ENCODE data around the gene ERMARD. TPM values are rescaled to one million over a fixed set of nuclear protein-coding genes. Genes with fewer than 3 reads are reported as not detected.

ERMARD gene
- total RNA-seq, 1 donor from 2014 or later = 25.4 TPM

DNA sequence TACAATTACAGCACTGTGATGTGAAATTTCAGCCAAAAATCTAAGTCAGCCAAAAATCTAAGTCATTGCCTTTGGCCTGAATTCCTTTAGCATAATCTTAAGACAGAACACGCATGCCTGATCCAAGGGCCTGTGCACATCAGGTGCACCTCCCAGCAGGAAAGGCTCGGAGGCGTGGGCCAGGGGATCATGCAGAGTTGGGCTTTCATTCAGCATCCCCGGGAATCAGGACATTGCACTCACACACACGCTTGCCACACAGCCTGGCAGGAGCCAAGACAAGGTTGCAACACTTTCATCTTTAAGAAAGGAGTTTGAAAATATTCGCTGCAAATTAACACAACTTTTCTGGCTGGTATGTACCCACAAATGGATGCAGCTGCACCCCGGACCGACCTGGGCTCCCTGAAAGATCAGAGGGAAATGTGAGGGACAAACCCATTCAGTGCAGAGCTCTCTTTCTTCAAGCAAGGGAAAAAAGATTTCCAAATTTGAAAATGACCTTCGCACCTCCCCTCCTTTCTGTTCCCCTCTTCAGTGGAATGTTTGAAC, 48.8 kb downstream of the ERMARD start:
- Histone ChIP-seq H3K4me3 (no peak overlapping the region), H3K27ac (no peak overlapping the region), H3K4me1 (peaks cover 18% of the 10 kb centered on the region), H3K9me3 (no peaks in the 10 kb centered on the region), H3K36me3 (no peaks in the 10 kb centered on the region), H3K27me3 (ENCODE audit: low read depth) (peaks cover 3% of the 10 kb centered on the region)
- TF ChIP-seq, protein P1, sequence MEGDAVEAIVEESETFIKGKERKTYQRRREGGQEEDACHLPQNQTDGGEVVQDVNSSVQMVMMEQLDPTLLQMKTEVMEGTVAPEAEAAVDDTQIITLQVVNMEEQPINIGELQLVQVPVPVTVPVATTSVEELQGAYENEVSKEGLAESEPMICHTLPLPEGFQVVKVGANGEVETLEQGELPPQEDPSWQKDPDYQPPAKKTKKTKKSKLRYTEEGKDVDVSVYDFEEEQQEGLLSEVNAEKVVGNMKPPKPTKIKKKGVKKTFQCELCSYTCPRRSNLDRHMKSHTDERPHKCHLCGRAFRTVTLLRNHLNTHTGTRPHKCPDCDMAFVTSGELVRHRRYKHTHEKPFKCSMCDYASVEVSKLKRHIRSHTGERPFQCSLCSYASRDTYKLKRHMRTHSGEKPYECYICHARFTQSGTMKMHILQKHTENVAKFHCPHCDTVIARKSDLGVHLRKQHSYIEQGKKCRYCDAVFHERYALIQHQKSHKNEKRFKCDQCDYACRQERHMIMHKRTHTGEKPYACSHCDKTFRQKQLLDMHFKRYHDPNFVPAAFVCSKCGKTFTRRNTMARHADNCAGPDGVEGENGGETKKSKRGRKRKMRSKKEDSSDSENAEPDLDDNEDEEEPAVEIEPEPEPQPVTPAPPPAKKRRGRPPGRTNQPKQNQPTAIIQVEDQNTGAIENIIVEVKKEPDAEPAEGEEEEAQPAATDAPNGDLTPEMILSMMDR (IDR thresholded peaks at IDR 0.05) = no peak
- ATAC-seq (peak in 1 of 2 donors; percentile 64), DNase-seq (no peak)
- intact Hi-C loops (cut with DNase I) = no loop called here

DNA sequence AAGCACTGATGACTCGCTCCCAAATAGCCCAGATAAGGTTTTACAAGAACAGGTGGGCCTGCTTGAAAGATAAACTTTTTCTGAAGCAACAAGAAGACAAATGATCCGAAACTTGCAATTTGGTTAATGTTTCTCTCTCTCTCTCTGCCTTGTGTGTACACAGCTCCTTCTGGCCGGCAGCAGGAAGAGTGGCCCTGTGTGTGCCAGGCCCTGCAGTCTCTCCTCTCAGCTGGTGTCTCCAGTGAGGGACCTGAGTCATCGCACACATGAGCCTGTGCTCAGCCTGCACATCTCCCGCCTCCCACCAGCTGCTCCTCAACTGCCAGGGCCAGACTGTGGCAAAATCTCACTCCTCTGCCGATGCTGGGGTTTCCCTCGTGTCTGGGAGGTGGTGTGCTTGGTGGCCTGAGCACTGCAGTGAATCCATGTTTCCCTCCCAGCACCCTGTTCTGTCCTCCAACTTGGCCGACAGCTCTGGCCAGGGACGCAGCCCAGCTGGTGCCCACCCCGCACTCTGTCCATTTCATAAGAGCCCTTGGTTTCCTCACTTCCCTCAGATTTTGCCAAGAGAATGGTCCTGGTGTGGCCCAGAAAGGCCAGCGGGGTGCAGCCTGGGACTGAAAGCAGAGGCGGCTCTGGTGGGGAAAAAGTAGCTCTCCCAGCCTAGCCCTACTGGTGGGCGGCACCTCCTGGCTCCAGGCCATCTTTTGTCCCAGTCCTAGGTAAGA, 49.4 kb downstream of the ERMARD start:
- ATAC-seq (peak; percentile 64 to 90), DNase-seq (no peak)
- Histone ChIP-seq H3K9me3 (no peaks in the 10 kb centered on the region), H3K4me1 (peaks cover 18% of the 10 kb centered on the region), H3K4me3 (no peak overlapping the region), H3K27ac (no peak overlapping the region), H3K27me3 (ENCODE audit: low read depth) (peaks cover 6% of the 10 kb centered on the region), H3K36me3 (no peaks in the 10 kb centered on the region)
- TF ChIP-seq, protein P1 (IDR thresholded peaks at IDR 0.05) = no peak
- intact Hi-C loops (cut with DNase I) = no loop called here

DNA sequence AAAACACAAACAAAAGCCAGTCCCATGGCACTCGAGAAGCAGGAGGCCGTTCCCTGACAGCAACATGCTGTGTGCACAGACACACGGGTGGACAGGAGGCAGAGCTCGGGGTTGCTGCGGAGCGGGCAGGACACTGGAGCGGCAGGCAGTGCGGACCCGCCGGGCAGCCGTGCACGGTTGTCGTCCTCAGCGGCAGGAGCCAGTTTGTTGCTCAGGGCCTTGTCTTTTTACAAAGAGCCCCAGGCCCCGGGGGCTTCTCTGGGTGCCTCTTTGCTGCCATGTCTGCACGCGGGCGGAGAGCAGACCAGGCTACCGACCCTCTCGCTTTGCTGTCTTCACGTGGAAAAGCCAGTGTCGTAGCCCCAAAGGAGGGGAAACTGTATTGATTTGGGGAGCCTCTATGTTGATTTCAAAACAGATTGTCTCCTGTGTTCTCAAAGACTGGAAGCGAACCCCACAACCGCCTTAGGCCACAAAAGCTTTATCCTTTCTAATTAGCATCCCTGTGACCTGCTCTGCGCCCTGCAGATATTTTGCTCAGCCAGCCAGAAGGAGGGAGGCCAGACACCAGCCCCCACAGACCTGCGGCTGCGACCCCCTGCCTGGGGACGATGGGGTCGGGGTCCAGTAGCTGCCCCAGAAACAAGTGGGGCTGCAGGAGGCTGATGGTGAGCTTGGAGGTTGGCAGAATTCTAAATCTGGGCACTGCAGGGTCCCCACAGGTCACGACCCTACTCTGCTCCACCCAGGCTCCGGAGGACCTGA, 50.2 kb downstream of the ERMARD start:
- intact Hi-C loops (cut with DNase I) = no loop called here
- Histone ChIP-seq H3K9me3 (no peaks in the 10 kb centered on the region), H3K27ac (no peak overlapping the region), H3K4me1 (peaks cover 18% of the 10 kb centered on the region), H3K4me3 (no peak overlapping the region), H3K36me3 (no peaks in the 10 kb centered on the region), H3K27me3 (ENCODE audit: low read depth) (peaks cover 9% of the 10 kb centered on the region)
- ATAC-seq (peak; percentile 5 to 10), DNase-seq (no peak)
- TF ChIP-seq, protein P1 (IDR thresholded peaks at IDR 0.05) = no peak

DNA sequence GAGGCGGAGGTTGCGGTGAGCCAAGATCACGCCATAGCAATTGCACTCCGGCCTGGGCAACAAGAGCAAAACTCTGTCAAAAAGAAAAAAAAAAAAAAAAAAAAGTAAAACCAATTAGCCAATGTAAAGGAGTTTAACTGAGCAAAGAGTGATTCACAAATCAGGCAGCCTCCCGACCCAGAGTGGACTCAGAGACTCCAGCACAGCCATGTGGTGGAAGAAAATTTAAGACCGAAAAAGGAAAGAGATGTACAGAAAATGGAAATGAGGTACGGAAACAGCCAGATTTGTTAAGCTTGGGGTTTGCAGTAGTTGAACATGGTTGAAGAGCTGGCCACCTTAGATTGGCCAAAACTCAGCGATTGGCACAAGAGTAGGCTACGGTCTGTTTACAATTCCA, 51.4 kb downstream of the ERMARD start:
- ATAC-seq (no peak), DNase-seq (no peak)
- Histone ChIP-seq H3K4me1 (peaks cover 18% of the 10 kb centered on the region), H3K9me3 (no peaks in the 10 kb centered on the region), H3K36me3 (no peaks in the 10 kb centered on the region), H3K4me3 (no peak overlapping the region), H3K27ac (no peak overlapping the region), H3K27me3 (ENCODE audit: low read depth) (peaks cover 10% of the 10 kb centered on the region)
- TF ChIP-seq, protein P1 (IDR thresholded peaks at IDR 0.05) = no peak
- intact Hi-C loops (cut with DNase I) = no loop called here

DNA sequence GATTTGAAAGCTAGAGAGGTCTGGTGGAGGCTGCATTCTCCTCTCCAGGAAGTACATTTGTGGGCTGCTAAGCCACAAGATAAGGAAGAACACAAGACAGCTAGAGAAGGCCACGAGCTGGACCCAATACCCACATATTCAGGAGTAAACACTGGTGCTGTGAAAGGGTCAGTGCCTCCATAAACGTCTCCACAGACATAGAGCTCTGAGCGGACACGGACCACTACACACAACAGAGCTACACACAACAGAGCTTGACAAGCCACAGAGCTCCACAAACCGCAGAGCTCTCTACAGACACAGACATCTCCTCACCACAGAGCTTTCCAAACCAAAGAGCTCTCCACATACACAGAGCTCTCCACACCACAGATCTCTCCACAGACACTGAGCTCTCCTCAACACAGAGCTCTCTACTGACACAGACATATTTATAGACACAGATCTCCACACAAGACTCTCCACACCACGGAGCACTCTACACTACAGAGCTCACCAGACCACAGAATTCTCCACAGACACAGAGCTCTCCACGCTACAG, 51.9 kb downstream of the ERMARD start:
- H3K4me1 ChIP-seq = peaks cover 18% of the 10 kb centered on the region
- no peaks in the 10 kb centered on the region for H3K9me3 ChIP-seq
- no peak for ATAC-seq
- peaks cover 10% of the 10 kb centered on the region for H3K27me3 ChIP-seq (ENCODE audit: low read depth)
- intact Hi-C loops (cut with DNase I) = no loop called here
- DNase-seq = no peak
- H3K4me3 ChIP-seq = no peak overlapping the region
- H3K27ac ChIP-seq = no peak overlapping the region
- no peaks in the 10 kb centered on the region for H3K36me3 ChIP-seq
- TF ChIP-seq, protein P1 (IDR thresholded peaks at IDR 0.05) = no peak

All from lower lobe of right lung (tissue), 2 donors.